ENCODE results near the gene CGB8.

Gene CGB8

DNA sequence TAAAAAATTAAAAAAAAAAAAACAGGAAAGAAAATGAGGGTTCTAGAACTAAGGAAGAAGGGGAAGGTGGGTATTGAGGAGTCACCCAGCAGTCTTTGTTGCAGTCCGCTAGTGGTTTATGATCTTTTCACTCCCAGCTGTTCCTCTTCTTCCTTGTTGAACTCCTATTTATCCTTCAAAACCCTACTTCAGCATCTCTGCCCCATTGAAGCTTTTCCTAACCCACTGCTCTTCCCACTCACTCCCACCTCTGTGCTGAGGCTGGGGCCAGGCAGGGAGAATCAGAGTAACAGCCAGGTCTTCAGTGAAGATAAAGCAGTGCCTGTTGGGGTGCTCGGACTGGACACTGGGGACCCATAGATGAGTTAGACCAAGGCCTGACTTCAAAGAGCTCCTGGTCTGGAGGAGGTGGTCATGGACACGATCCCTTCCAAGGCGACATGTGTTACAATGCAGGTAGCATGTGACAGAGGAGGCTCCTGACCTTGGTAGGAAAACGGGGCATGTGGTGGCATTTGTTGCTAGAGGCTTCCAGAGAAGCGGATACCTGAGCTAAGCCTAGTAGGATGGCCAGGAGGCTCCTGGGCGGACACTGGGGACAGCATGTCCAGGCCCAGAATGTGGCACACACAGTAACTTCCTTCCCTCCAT is 43.8 kb downstream of the CGB8 start:
- DNase-seq = no peak

- no peak for DNase-seq
Observed at GRCh38 chr19:49004133-49004532, 44.8 kb downstream of the CGB8 start.

DNA sequence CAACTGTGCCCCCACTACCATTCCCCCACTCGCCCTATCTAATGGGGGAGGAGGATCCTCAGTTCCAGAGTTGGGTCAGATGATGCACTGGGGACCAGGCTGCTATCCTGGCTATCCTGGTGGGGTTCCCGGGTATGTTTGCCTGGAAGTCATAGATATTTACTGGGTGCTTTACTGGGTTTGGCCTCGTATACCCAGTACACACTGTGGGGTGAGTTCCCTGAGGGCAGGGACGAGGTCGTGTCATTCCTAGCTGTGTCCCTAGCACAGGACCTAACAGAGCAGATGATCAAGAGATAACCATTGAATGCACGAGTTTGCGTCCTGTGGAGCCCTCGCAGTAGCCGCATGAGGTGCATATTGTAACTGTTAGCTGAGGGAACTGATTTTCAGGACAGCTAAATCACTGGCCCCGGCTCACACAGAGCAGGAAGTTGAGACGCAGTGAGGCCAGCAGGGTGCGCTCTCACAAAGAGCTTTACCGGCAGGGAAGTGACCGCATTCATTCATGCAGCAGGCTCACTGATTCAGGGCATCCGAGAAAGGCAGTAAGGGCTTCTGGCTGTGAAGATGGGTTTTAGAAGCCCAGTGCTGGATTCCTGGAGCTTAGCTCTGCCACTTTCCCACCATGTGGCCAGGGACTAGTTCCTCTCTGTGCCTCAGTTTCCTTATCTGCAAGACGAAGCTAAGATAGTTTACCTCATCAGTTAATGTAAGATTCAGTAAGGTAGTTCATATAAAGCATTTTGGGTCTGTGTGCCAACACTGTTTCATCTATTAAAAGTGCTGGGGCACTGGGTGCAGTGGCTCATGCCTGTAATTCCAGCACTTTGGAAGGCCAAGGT is 49.2 kb downstream of the CGB8 start:
- DNase-seq = peak; percentile 78

DNA sequence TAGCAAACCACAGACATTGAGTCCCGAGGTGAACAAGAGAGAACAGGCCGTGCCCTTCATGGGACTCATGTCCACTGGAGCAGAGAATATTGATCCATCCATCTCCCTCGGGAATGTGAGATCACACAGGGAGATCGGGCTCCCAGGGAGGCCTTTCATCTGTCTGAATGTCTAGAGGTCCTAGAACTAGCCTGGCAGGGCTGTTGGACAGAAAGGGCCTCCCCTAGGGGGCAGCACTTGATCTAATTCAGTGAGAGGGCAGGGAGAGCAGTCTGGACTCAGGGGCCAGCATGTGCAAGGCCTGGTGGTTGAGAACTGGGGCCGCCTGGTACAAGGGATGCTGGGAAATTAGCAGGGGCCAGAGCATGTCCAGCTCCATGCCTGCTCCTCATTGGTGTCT is 50.9 kb downstream of the CGB8 start:
- peak; percentile 51 for DNase-seq
